HG03045 (cell line): Measurements from ENCODE around the gene PRR36.

Experiments used
- ATAC-seq: cut with Tn5 transposase; IDR thresholded peaks from one replicate; pipeline ENCODE4 v1.9.1; 2021; ENCODE audit warnings: mild to moderate bottlenecking, moderate library complexity; ENCODE audit not compliant: unreplicated experiment

Gene PRR36

DNA sequence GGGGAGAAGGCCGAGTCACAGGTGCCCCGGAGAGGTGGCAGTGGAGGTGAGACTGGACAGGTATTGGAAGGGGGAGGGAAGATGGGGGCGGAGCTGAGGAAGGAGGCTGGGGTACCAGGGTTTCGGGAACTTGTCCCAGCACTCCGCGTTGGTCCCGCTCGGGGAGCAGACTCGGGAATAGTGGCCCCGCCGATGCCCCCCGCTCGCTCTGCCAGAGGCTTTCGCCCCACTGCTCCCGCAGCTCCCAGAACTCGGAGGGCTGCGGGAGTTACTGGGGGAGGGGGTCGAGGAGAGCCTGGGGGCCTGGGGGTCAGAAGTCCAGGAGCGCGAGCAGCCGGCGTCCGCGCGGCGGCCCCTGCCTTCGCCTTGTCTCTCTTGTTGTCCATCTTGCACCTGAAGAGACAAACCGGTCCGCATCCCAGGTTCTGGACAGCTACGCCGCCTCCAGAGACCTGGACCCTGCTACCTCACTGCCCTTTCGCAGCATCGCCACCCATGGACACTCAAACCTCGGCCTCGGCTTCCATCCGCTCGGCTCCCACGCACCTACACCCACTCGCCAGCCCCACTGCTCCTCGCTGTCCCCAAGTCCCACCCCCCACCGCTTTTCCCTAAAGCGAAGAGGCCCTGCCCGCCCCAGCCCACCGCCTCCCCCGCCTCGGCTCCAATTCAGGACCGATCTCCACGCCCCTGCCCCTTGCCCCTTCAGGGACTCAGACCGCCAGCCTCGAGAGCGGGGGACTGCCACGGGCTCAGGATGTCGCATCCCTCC, 700 bp downstream of the PRR36 start:
- no peak for ATAC-seq

DNA sequence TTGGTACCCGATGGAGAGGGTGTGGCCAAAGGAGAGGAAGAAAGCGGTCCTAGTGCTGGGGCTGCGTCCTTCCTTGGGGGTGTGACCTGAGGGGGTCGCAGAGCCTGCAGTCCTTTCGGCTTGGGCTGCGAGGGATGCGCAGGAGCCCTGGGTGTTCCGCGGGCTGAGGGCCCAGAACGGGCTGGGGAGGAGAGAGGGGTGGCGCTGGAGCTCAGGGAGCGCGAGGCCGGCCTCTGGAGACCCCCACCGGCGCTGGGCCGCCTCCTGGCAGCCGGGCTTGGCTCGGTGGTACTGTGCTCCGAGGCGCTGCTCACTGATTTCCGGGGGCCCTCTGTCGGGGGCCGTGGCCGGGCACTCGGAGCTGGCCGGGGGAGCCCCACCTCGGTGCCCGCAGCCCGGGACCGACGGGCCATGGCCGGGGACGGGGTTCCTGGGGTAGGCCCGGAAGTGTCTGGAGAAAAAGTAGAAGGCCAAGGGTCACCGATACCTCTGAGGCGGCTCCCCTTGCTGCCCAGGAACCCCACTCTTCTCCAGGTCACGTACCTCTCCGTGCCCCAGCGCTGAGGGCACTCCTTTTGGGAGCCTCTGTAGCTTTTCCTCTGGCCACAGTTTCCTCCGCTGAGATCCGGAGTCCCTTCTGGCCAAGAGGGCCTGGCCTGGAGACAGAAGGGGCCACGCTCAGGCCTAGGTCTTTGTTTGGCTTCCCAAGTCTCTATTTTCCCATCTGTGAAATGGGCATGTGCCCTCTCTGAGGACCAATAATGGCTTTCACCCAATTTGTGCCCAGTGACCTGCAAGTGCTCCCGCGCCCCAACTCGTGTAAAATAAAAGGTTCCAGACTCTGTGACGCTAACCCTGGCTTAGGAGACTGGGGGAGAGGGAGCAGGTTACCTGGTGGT, 1.6 kb downstream of the PRR36 start:
- ATAC-seq = no peak

DNA sequence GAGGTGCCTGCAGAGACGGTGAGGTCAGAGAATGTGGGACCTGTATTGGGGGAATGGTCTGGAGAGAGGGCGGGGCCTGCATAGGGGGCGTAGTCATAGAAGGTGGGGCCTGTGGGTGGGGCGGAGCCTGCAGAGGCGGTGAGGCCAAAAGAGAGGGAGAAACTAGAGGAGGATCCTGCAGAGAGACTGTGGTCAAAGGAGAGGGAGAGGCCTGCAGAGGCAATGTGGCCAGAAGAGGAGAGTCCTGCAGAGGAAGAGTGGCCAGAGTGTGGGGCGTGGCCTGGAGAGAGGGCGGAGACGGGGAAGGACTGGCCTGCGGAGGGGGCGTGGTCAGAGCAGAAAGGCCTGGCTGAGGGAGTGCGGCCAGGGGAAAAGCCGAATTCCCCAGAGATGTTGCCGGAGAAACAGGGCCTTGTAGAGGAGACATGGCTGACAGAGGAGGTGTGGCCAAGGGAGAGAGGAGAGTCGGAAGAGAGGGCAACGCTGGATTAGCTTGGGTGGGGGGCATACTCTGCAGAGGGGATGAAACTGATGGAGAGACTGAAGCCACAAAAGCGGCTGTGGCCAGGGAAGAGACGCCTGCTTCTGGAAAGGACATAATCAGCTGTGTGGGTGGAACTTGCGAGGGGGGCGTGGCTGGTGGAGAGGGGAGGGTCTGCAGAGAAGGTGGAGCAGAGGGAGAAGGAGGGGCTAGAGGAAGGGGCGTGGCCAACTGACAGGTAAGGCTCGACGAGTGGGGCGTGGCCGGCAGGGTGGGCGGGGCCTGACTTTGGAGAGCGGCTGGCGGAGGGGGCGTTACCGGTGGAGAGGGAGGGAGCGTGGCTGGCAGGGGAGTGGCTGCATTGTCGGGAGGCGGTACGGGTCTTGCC, 2.5 kb downstream of the PRR36 start:
- ATAC-seq = no peak

DNA sequence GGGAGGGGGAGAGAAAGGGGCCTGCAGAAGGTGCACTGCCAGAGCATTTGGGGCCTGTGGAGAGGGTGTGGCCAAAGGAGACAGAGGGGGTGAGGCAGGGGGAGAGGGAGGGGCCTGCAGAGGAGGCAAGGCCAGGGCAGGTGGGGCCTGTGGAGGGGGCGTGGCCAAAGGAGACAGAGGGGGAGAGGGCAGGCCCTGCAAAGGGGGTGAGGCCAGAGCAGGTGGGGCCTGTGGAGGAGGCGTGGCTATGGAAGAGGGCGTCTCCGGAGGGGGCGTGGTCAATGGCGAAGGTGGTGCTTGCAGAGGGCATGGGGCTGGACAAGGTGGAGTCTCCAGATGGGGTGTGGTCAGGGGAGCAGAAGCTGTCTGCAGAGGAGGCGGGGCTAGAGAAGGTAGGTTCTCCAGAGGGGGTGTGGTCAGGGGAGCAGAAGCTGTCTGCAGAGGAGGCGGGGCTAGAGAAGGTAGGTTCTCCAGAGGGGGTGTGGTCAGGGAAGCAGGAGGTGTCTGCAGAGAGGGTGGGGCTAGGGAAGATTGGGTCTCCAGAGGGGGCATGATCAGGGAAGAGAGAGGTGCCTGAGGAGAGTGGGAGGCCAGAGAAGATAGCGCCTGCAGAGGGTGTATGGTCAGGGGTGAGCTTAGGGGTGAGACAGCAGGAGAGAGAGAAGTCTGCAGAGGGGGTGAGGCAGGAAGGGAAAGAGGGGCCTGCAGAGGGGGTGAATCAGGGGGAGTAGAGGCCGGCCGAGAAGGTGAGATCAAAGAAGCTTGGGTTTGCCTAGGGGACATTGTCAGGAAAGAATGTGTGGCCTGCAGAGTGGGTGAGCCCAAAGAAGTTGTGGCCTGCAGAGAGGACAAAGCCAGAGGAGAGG, 3.4 kb downstream of the PRR36 start:
- no peak for ATAC-seq

DNA sequence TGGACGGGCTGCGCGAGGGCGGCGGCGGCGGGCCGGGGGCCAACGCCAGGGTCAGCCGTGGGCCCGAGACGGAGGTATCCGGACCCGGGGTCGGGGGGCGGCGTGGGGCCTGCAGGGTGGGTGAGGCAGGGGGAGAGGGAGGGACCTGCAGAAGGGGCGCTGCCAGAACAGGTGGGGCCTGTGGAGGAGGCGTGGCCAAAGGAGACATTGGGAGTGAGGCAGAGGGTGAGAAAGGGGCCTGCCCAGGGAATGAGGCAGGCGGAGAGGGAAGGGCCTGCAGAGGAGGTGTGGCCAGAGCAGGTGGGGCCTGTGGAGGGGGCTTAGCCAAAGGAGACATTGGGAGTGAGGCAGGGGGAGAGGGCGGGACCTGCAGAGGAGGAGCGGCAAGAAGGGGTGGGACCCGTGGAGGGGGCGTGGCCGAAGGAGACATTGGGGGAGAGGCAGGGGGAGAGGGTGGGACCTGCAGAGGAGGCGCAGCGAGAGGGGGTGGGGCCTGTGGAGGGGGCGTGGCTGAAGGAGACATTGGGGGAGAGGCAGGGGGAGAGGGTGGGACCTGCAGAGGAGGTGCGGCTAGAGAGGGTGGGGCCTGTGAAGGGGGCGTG, 4.2 kb downstream of the PRR36 start:
- no peak for ATAC-seq

DNA sequence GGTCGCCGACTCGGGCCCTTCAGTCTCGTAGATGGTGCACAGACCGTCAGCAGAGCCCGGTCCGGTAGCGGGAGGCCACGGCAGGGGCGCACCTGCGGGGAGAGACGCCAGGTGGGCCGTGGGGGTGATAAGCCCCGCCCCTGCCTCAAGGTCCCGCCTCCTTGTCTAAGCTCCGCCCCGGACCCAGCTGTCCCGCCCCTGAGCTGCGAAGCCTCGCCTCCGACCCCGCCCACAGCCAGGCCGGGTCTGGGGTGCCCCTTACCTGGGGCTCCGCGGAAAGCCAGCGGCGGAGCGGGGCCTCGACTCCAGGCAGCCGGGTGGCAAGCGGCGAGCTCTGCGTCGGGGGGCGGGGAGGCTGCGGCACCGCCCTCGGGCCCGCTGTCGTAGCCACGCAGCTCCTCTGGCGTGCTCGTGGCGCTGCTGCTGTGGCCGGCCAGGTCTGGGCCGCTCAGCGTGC, 4.7 kb downstream of the PRR36 start:
- peak; percentile 54 for ATAC-seq

DNA sequence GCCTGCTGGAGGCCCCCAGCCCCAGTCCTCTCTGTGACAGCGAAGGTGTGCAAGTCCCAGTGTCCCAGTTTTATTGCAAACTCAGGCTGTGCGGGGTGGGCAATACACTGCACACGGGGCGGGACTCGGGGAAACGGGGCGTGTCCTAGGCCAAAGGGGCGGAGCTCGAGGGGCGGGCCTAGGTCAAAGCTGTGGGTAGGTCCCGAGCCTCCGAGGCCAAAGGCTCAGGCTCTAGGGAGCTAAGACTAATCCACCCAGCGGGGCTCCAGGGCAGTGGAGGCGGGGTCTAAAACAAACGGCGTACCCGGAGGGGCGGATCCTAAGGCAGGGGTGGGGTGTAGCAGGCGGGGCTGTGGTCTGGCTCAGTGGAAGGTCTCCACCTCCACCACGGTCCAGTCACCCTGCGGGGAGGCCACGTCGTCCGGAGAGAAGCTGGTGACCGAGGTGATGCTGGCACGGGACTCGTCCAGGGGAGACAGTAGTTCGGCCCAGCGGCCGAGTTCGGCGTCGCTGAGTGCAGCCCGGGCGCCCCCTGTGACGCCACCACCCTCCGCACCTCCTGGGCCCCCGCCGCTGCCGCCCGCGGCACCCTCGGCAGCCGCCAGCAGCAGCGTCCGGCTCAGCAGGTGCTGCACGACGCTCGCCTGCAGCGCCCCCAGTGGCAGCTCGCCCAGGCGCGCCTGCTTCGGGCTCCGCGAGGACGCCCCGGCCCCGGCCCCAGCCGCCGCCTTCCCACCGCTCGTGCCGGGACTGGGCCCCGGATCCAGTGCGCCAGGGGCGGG, 5.3 kb downstream of the PRR36 start:
- ATAC-seq = peak; percentile 56

DNA sequence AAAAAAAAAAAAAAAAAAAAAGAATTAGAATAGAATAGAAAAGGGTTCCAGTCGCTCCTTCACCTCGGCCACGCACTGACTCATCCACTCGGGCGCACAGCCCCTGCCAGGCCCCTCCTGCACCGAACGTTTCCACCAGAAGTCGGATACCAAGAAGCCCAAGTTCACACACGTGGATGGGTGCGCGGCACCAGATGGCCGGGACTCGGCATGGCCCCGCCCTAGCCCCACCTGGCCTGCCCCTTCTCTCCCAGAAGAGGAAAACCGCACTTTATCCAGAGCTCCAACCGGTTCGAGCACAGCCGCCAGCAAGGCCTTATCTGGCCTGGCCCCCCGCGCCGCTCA, 5.9 kb downstream of the PRR36 start:
- no peak for ATAC-seq

DNA sequence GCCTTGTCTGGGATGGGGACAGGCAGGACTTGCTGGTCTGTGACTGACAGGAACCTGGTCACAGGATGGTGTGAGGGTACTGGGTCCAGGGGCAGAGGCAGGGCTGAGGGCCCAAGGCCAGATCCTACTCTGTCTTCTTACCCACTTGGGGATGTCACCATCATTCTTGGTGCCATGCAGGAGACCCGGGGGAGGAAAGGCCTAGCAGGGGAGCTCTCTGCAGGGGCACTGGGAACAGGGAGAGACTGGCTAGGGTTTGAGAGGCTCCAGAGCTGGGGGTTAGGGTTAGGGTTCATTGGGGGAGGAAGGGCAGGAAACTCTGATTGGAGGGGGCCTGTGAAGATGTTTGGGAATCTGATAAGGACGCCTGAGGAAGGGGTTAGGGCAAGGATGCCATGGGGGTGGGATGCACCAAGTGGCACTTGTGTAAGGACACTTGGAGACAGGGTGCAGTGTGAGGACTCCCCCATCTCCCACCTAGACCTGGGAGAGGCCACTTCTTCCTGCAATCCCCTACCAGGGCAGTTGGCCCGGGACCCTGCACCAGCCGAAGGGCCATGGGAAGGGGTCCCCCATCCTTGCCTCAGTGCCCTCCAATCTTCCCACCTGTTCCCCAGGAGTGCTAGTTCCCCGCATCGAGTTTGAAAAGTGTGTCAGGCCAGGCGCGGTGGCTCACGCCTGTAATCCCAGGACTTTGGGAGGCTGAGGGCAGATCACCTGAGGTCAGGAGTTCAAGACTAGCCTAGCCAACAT, 6.9 kb downstream of the PRR36 start:
- ATAC-seq = no peak

DNA sequence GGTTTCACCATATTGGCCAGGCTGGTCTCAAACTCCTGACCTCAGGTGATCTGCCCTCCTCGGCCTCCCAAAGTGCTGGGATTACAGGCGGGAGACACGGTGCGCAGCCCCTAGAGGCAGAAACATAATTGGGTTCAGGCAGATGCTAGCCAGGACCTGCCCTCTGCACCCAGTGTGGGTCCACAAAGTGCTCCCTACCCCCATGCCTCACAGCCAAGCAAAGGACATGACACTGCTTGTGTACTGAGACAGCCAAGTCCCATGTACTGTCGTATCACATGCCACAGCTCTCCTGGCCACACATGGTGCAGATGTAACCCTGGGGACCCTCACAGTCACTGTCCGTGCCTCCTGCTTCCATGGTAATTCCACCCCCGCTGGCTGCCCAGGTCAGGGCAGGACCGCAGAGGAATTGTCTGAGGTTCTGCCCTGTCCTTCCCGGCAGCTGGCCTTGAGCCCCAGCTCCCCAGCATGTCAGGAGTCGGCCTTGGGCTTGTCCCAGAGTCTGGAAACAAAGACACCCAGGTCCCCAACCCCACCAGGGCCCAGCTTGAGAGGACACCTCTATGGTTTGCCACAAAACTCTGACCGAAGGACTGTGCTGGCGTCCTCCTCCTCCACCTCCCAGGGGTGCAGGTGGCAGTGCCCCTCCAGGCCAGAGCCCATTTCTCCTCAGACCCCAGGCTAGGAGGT, 7.6 kb downstream of the PRR36 start:
- no peak for ATAC-seq

DNA sequence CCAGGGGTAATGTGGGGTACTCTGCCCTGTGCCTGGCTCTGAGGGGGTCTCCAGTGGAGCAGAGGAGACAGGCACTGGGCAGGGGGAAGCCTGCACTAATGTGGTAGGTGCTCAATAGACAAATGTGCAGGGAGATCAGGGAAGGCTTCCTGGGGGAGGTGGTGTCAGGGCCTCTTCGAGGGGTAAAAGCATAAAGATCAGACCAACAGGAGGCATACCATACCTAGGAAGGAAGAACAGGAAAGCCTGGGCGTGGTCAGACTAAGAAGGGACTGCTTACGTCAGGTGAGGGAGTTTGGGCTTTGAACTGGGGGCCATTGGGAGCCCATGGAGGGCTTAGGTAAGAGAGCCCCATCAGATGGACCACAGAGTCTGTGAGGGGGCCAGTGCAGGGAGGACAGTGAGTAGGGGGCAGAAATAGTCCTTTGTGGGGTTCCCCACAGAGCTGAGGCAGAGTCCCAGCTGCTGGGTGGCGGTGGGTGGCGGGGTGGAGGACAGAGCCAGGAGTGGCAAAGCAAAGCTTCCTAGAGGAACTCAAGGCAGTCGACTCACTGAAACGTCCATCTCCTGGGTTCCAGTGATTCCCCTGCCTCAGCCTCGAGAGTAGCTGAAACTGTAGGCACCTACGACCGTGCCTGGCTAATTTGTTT, 8.8 kb downstream of the PRR36 start:
- no peak for ATAC-seq

DNA sequence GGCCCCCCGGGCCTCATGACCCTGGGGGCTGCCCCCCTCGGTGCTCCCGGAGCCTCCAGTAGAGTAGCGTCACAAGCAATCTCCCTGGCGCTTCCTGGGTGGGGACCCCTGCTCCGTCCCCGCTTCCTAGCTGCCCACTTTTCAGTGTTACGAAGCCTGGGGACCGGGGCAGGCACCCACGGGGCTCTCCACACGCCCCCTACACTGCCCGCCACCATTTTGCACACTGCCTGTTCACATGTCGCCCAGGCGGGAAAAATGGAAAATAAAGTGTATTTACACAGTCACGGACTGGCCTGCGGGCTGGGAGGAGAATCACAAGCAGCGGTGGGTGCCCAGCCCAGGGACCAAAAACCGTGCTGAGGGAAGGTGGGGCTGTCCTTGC, 9.5 kb downstream of the PRR36 start:
- ATAC-seq = no peak

DNA sequence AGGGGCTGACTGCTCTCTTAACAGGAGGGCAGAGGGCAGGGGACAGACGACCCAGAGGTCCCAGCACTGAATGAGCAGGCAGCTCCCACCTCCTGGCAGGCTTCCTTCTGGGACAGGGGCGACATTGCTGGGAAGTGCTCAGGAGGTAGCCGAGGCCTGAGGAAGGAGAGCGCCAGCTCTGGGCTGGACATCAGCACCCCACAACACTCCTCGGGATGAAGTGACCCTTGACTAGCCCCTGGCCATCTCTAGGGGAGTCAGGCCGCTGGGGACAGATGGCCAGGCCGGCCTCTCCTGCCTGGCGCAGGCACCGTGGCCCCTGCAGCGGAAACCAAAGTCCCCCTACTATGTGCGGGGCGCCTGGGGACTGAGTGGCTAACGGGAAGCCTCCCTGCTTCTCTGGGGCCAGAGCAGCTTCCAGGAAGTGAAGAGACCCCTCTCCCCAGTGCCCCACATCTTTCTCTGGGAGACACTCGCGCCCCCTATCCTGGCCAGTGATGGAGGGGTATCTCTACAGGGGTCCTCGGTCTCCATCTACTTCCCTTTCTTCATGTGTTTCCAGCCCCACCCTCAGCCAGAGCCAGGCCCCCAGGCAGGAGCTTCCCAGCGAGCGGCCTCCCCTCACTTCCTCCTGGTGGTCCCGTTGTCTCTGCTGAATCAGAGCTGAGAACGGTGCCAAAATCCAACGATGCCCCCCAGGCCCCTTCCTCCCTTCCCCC, 10.1 kb downstream of the PRR36 start:
- no peak for ATAC-seq

DNA sequence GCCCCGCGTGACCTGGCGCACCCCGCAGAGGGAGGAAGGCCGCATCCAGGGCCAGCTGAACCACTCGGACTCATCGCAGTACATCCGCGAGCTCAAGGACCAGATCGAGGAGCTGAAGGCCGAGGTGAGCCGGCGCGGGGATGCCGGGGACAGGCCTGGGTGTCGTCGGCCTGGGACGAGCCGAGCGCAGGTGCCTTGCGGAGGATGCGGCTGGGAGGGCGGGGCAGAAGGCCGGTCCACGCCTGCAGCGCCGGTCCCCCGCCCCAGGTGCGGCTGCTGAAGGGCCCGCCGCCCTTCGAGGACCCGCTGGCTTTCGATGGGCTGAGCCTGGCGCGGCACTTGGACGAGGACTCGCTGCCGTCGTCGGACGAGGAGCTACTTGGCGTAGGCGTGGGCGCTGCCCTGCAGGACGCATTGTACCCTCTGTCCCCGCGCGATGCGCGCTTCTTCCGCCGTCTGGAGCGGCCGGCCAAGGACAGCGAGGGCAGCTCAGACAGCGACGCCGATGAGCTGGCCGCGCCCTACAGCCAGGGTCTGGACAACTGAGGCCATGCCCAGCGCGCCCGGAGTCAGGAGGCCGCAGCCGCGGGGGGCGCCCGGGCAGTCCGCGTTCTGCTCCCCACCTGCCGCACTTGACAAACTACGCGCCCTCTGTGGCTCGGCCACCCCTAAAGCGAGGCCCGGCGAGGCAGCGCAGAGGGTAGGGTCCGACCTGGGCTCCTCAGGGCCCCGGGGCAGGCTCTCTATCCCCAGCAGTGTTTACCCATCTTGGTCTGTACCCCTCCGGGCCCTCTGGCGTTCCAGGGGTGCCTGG, 10.8 kb downstream of the PRR36 start:
- no peak for ATAC-seq

DNA sequence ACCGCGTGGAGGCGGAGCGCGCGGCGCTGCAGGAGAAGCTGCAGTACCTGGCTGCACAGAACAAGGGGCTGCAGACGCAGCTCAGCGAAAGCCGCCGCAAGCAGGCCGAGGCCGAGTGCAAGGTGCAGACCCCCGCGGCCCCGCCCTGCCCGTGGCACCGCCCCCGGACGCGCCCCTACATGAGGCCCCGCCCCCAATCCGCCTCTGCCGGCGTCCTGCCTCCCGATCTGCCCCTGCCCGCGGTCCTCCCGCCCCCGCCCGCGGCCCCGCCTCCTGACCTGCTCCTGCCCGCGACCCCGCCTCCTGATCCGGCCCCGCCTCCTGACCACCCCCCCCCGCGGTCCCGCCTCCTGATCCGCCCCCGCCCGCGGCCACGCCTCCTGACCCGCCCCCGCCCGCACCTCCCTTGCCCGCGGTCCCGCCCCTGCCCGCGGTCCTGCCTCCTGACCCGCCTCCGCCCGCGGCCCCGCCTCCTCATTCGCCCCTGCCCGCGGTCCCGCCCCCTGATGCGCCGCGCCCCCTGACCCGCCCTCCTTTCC, 11.7 kb downstream of the PRR36 start:
- ATAC-seq = no peak
